GM21619 (cell line): ENCODE data around the gene MAP4K2.
"Not testable (repeated sequence)": the region's sequence is repeated elsewhere in the genome, so short reads cannot be mapped to it uniquely, and the experiment has no call there.

Experiments used
- ATAC-seq: cut with Tn5 transposase; IDR thresholded peaks from one replicate; pipeline ENCODE4 v1.9.1; 2021; ENCODE audit not compliant: unreplicated experiment

The MAP4K2 gene

DNA sequence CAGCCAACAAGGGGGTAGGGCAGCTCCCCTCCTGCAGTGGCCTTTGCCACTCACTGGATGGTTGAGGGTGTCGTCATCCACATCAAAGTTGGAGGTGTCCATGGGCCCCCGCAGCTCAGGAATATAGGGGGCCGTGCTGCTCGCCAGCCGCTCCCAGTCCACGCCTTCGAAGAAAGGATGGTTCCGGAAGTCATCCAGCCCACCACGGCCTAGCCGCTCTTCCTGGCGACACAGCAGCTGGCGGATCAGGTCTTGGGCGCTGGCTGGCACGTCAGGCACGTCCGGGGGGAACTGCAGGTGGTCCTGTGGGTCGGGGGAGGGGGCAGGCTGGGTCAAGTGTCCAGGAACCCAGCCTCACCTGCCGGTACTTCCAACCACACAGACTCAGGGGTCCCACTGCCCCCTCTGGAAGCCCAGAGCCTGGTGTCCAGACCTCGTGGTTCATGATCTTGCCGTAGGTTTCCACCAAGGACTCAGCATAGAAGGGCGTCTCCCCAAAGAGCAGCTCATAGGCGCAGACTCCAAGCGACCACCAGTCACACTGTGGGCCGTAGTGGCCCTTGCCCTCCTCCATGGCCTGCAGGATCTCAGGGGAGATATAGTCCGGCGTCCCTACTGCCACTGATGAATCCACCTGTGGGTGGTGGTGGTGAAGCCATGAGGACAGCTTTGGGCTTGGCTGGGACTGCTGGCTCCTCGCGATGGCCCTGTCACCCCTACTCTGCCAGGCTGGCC is 35.8 kb upstream of the MAP4K2 start:
- ATAC-seq: no peak

DNA sequence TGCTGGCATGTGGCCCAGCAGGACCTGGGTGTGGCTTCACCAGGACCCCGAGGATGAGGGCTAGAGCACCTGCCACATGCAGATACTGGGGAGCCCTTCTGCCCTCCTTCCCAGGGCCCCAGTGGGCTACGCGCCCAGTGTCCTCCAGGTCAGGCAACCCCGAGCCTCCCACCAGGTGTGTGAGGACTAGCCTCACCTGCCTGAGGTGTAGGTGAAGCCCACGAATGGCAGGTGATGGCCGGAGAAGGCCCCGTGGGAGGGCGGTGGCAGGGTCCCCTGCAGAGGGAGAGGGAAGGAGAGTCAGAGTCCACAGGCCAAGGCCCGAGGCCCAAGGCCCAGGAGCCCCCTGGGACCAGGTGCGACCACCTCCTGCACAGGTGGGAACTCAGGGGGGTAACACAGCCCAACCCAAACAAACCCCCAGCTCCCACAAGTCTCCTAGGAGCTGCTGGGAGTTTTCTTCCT is 34.9 kb upstream of the MAP4K2 start:
- no peak for ATAC-seq

DNA sequence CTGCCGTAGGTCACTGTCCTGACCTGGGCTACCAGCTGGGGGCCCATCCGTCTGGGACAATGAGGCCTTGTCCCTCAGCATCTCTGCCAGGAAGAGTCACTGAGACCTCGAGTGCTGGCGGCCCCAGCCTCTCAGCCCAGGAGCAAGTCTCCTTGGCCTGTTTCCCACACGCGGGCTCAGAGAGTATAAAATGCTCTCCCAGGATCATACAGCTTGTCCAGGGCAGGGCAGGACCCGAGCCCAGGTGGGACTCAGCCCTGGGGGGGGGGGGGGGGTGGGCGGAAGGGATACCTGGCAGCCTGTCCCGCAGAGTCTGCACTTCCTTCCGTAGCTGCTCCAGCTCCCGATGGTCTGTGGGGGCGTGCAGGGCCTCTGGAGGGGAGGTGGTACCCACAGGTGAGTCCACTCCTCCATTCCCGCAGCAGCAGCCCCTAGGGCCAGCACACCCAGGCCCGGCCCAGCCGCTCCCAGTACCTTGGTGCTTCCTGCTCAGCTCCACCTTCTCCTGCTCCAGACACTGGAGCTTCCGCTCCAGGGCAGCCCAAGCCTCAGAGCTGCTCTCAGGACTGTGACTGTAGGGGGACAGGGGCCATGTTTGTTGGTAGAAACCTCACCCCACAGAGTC is 33.5 kb upstream of the MAP4K2 start:
- ATAC-seq: no peak

DNA sequence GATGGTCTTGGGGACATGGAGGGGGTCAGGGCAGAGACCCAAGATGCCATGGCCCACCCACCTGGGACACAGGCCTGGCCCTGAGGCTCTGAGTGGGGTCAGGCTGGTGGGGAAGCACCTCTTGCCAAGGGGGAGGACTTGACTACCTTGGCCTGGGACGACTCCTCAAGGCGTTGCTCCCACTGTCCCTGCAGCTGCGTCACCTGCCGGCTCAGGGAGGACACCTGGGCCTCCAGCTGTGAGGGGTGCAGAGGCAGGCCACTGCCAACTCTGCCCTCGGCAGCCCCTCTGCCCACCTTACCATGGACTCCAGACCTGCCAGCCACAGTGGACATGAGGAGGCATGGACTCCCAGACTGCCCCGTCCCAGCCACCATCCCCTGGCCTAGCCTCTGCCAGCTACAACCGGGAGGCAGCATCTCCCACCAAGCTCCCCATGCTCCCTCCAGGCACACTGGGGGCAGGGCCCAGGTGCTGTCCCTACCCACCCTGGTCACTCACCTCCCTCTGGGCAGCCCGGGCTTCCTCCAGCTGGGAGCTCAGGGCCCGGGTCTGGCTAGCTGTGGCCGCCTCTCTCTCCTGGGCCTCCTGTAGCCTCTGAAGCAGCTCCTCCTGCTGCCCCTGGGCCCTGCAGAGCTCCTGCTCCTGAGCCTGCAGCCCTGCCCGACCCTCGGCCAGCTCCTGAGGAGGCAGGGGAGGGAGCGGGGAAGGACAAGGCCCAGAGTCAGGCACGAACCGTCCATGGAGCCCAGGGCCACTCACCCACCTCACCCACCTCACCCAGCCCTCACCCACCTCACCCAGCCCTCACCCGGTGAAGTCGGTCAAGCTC is 32.8 kb upstream of the MAP4K2 start:
- ATAC-seq: no peak

DNA sequence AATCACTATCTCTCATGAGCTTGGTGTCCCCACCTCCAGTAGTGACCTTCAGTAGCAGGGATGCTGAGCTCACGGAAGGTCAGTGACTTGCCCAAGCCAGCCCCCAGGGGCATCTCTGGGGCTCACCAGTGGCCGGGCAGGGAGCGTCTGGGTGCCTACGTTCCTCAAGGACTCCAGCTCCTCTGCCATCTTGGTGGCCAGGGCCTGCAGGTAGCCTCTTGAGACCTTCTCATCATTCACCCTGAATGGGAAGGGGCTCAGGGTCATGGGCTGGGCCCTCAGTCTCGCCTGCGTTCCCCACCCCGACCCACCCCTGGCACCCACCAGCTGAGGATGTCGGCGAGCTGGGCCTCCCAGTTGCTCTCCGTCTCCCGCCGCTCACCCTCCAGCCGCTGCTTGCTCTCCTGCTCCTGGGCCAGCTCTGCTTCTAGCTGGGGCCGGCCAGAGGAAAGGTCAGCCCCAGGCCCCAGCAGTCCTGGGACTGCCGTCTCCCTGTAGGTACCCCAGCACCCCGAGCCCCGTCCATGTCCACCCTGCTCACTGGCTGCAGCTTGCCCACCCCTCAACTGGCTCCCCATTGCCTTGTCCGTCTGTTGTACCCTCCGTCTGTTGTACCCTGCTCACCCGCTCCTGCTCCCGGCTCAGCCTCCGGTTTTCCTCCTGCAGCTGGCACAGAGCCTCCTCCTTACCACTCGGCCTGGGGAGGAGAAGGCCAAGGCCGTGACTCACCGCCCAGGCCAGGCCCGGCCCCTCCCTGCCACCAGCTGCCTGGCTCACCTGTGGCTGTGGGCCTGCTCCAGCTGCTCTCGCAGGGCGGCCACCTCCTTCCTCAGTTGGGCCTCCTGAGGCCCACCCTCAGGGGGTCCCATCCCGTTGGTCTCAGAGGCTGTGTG is 32.0 kb upstream of the MAP4K2 start:
- ATAC-seq: no peak

DNA sequence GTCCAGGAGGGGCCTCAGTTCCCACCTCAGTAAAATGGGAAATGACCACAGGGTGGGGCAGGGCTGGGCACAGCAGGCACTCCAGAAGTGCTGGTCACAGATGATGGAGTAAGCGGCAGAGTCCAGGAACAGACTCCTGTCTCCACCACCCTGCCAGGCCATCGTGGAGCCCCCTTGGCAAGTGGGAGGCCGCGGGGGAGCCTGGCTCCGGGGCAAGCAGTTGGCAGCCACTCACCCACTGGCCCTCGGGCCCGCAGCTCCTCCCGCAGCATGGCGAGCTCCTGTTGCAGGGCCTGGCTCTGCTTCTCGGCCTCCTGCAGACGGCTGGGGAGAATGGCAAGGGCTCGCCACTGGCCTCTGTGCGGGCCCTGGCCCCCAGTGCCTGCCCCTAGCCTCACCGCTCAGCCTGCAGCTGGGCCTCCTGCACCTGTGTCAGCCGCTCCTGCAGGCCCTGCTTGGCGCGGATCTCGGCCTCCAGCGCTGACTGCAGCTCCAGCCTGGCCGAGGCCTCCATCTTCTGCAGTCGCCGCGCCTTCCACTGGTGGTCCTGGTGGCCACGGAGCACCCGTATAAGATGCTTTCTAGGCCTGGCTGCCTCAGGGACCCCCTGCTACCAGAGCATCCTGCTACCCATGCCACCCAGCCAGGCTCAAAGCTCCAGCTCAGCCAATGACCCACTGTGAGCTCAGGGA is 31.2 kb upstream of the MAP4K2 start:
- no peak for ATAC-seq

DNA sequence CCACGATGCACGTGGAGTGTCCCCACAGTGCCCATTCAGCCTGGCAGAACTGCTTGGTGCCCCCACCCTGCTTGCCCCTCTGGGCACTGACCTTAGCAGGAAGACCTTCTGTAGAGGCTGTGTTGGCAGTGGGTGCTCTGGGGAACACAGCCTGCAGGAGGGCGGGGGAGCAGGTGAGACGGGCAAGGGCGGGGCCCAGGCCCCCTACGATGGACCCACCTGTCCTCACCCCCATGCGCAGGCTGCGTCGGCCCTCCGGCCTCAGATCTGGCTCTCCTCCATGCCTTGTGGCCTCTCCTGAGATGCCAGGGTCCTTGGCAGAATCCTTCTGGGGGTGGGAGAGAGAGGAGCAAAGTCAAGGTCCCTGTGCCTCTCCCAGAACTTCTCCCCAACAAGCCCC is 30.5 kb upstream of the MAP4K2 start:
- no peak for ATAC-seq

DNA sequence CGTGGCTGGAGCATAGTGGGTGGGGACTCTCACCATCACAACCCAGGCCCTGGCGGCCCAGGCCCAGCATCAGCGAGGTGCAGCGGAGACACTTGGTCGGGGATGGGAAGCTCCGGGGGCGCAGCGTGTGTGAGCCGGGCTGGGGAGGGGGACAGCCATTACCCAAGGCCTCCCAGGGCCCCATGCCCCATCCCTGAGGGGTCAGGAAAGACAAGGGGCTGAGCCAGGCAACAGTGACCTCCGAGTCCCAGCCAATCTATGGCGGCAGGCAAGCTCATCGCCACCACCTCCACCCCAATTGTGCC is 30.1 kb upstream of the MAP4K2 start:
- ATAC-seq: no peak

DNA sequence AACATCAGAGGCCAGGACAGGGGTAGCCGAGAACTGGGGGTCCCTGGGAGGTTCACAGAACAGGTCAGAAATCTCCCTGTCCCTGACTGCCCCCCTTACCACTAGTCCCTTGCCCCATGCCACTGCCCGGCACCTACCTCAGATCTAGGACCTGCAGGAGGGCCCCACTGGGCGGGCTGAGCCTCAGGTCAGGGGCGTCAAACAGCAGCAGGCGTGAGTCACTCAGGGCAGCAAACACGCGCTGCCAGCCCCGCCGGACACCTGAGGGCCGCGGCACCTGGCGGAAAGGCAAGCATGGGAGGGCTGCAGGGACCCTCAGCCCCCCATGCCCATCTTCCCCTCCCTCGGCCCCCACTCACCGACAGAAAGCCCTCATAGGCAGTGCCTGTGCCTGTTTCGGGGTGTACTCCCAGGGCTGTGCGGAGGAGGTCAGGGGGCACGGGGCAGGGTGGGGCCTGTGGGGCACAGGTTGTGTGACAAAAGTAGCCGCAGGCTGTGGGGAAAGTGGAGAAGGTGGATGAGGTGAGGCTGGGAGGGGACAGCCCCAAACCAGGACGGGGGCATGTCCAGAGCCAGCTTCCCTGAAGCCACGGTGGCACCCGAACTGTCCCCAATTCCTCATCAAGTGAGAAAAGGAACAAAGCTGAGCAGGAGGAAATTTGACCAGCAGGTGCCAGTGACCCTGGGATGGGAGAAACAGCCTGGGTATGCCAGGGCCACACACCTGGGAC is 29.6 kb upstream of the MAP4K2 start:
- ATAC-seq: no peak

DNA sequence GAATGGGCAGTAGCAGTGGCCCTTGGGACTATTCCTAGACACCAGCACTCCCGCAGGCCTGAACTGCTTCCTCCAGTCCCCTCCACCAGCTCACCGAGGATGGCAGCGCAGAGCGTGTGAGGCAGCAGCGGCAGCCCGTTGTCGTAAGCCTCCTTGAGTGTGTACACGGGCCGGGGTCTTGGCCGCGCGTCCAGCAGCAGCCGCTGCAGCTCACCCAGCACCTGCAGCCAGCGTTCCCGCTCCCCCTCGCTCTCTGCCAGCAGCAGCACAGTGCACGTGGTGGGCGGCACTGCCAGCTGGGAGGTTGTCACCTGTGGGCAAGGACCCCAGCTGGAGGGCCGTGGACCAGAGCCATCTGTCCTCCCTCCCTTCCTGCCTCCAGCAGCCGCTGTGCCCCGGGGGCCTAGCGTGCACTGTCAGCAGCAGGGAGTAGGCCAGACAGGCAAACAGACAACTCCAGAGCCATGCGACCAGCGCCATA is 28.4 kb upstream of the MAP4K2 start:
- ATAC-seq: no peak

DNA sequence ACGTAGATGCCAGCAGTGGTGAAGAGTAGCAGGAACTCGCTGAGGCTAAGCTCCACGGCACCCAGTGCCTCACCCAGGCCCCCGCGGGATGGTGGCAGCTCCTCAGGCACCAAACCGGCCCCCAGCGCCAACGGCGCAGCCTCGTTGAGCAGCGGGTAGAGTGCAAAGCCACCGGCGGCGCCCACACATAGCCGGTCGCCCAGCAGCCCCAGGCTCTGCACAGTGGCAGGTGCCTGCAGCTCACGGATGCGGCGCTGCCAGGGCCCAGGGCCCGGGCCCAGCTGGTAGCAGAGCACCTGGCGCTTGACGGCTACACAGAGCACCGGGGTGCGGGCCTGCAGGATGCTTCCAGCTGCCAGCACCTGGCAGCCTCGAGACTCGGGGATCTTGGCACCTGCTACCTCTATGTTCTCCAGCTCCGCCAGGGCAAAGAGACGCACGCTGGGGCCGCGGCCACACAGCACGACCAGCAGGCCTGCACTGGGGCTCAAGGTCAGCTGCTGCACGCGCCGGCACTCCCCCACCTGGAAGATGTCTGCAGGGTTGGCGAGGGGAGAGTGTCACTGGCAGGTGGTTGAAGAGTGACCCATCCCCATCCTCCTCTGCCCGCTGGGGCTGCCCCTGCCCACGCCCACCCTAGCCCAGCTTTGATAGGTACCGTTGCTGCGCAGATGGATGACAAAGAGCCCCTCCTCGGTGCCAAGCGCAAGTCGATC is 26.7 kb upstream of the MAP4K2 start:
- ATAC-seq: no peak

DNA sequence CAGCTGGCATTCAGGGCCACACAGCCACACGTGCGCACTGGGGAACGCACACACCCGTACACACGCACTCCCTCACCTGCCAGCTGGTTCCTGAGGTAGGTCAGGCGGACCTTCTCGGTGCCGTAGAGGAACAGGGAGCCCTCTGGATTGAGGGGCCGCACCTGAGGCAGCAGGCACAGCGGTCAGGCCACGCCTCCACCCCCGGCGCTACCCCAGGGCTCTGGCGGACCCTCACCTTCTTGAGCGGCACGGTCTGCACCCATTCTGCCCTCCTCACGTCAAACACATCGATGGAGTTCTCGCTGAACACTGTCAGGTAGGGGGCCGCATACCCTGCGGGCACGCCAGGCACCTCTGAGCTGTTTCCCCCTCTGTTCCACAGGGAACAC is 24.4 kb upstream of the MAP4K2 start:
- no peak for ATAC-seq

DNA sequence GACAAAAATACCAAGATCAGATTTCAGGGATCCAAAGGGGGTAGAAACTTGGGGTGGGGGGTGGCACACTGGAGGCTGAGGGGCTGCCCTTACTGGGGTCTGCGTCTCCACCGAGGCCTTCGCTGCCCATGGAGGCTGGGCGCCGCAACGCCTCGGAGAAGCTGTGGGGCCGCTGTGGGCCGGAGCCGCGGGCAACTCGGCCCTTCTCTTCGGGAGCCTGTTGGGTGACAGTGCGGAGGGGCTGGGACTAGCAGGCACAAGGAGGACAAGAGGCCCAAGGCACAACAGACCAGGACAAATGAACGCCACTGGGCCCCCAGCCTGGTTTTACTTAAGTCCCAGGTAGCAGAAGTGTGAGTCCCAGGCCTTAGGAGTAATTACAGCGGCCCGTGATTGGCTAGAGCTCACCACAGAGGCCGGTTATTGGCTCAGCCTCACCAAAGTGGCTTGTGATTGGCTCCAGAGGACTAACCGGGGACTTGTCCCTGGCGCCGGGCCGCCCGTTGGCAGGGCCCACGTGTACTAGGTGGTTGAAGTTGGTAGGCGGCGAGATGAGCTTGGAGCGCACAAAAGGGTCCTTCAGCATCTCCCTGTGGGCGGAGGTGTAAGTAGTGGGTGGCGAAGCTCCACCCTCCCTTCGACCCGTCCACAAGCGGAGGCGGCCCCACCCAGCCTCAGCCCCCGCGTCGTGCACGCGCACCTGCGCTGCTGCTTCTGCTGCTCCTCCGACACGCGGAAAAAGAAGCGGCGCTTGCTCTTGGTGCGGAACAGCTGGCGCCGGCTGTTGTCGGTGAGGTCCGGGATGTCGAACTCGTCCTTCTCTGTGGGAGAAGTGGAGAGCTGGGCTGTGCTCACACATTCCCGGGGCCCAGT is 23.8 kb upstream of the MAP4K2 start:
- no peak for ATAC-seq

DNA sequence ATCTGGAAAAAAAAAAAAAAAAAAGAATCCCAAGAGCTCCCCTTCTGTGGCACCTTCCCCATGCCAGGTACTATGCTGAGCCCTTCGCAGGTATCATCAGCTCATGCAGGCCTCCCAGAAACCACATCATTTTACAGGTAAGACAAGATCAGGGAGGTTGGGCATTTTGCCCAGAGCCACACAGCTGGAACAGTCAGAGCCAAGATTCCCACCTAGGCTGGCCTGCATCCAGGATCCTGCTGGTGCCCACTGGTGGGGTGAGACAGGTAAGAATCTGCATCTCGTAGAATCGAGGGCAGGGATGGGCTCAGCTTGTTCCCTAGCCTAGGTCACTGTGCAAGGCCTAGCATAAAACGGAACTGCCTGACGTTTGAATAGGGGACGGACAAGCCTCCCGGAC is 23.0 kb upstream of the MAP4K2 start:
- ATAC-seq: no peak

DNA sequence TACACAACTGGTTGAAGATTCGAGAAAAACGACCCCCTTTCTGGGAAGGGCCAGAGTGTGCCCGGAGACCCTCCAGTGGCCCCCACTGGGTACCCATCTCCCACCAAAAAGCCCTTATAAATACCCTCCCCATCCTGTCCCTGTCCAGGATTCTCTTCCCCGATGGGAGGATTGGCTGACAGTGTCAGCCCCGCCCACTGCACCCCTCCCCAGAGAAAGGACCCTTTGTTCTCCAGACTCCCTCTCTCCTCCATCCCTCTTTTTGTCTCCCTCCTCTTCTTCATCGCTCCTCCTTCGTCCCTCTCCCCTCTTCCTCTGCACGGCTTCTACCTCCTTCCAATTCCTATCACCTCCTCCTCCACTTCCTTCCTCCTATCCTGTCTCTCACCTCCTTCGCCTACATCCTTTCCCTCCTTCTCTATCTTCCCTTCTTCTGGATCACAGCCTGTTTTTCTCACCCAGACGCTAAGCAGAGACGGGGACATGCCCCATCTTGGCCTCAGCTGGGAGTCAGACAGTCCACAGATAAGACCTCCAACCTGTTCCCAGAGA is 20.6 kb upstream of the MAP4K2 start:
- no peak for ATAC-seq

DNA sequence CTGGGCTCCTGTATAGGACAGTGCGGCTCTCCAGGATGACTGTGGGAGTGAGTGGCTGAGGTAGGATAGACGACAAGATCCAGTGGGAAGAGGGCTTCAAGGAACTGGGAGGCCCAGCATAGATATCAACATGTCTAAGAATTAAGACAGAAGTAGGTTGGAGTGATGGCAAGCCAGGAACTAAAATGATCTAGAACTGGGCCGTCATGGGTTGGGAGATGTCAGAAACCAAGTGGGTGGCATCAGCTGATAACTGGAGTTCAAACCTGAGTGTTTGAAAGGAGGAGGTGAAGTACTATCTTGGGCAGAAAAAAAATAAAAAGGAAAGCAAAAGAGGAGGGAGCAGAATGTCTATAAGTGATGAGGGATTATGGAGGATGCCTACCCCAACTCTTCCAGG is 14.5 kb upstream of the MAP4K2 start:
- no peak for ATAC-seq

DNA sequence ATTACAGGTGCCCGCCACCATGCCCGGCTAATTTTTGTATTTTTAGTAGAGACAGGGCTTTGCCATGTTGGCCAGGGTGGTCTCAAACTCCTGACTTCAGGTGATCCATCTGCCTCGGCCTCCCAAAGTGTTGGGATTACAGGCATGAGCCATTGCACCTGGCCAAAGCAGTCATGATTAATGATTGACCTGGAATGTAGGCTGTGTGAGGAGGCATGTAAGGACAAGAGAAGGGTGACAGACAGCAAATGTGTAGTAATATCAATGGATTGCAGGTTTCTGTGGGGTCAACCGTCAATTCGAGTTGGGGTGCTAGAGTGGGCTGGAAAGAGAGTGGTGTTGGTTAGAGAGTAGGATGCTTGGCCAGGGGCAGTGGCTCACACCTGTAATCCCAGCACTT is 12.4 kb upstream of the MAP4K2 start:
- not testable (repeated sequence) for ATAC-seq

DNA sequence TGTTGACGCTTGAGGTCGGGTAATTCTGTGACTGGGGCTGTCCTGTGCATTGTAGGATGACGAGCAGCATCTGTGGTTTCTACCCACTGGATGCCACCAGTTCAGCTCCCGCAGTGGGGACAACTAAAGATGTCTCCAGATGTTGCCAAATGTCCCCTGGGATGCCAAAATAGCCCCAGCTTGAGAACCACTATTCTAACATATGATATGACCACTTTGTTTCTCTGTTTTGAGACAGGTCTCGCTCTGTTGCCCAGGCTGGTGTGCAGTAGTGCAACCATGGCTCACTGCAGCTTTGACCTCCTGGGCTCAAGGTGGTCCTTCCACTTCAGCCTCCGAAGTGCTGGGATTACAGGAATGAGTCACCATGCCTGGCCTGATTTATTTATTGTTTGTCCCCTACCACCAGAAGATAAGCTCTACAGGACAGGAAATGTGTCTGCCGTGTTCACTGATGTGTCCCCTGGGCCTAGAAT is 11.7 kb upstream of the MAP4K2 start:
- peak; percentile 52 for ATAC-seq
